HepG2 (cell line): ENCODE measurements around the gene CCDC88C. TPM values are rescaled to one million over a fixed set of nuclear protein-coding genes. Genes with fewer than 3 reads are reported as not detected.

Experiments
- BHLHE40 ChIP-seq: IDR thresholded peaks from 2 replicates; pipeline ENCODE4 v1.6.1; 2011; ENCODE audit warnings: low read length, improper control_type of control experiment
- ETV5 ChIP-seq: IDR thresholded peaks from 2 replicates; pipeline ENCODE4 v1.6.1; 2018; ENCODE audit warnings: missing biosample characterization, missing genetic modification reagents, inconsistent platforms, borderline replicate concordance
- ETV6 ChIP-seq: sonication (generic); formaldehyde crosslinking; conservative IDR thresholded peaks from 2 replicates; pipeline ENCODE4 v1.4.0; 2020; ENCODE audit warnings: missing genetic modification reagents
- FOXP4 ChIP-seq: sonication (generic); formaldehyde crosslinking; IDR thresholded peaks from 2 replicates; pipeline ENCODE4 v1.4.0; 2020; ENCODE audit warnings: missing genetic modification reagents
- JARID2 ChIP-seq: sonication (generic); formaldehyde crosslinking; IDR thresholded peaks from 2 replicates; pipeline ENCODE4 v1.8.1; 2023; ENCODE audit warnings: missing genetic modification reagents, inconsistent platforms; ENCODE audit not compliant: insufficient replicate concordance
- KDM5A ChIP-seq: fragments of 200-600 bp; sonication (generic); IDR thresholded peaks from 2 replicates; pipeline ENCODE4 v1.7.0; 2018; ENCODE audit warnings: antibody characterized with exemption, mild to moderate bottlenecking, low read length, borderline replicate concordance
- MTF2 ChIP-seq: sonication (generic); formaldehyde crosslinking; IDR thresholded peaks from 2 replicates; pipeline ENCODE4 v1.5.0; 2020; ENCODE audit warnings: missing genetic modification reagents, borderline replicate concordance
- NFE2 ChIP-seq: sonication (generic); formaldehyde crosslinking; IDR thresholded peaks from 2 replicates; pipeline ENCODE4 v1.4.0; 2020; ENCODE audit warnings: missing genetic modification reagents
- NFIB ChIP-seq: sonication (generic); formaldehyde crosslinking; IDR thresholded peaks from 2 replicates; pipeline ENCODE4 v1.9.0; 2021; ENCODE audit warnings: missing genetic modification reagents, mild to moderate bottlenecking, borderline replicate concordance
- NFIC ChIP-seq: IDR thresholded peaks from 2 replicates; pipeline ENCODE4 v1.6.1; 2012; ENCODE audit warnings: mild to moderate bottlenecking, low read length, inconsistent platforms
- PHF8 ChIP-seq: sonication (generic); formaldehyde crosslinking; IDR thresholded peaks from 2 replicates; pipeline ENCODE4 v1.5.0; 2020; ENCODE audit warnings: missing genetic modification reagents
- PRDM4 ChIP-seq: sonication (generic); formaldehyde crosslinking; IDR thresholded peaks from 2 replicates; pipeline ENCODE4 v1.9.0; 2021; ENCODE audit warnings: missing genetic modification reagents, borderline replicate concordance
- PRMT3 ChIP-seq: sonication (generic); formaldehyde crosslinking; IDR thresholded peaks from 2 replicates; pipeline ENCODE4 v1.8.1; 2022; ENCODE audit warnings: low read depth, mild to moderate bottlenecking, moderate library complexity, missing genetic modification reagents, borderline replicate concordance
- RAD21 ChIP-seq: fragments of 450-650 bp; formaldehyde crosslinking; IDR thresholded peaks from 2 replicates; pipeline ENCODE4 v1.5.0; 2020; ENCODE audit warnings: mild to moderate bottlenecking
- XBP1 ChIP-seq: sonication (generic); formaldehyde crosslinking; IDR thresholded peaks from 2 replicates; pipeline ENCODE4 v1.5.0; 2020; ENCODE audit warnings: missing genetic modification reagents
- ZFP82 ChIP-seq: sonication (generic); formaldehyde crosslinking; IDR thresholded peaks from 2 replicates; pipeline ENCODE4 v1.5.1; 2020; ENCODE audit warnings: mild to moderate bottlenecking, missing genetic modification reagents, borderline replicate concordance
- ZNF17 ChIP-seq: sonication (generic); formaldehyde crosslinking; IDR thresholded peaks from 2 replicates; pipeline ENCODE4 v1.5.0; 2020; ENCODE audit warnings: mild to moderate bottlenecking, missing genetic modification reagents
- ZNF468 ChIP-seq: sonication (generic); formaldehyde crosslinking; IDR thresholded peaks from 2 replicates; pipeline ENCODE4 v1.8.0; 2022; ENCODE audit warnings: mild to moderate bottlenecking, moderate library complexity, missing genetic modification reagents
- ZNF839 ChIP-seq: sonication (generic); formaldehyde crosslinking; IDR thresholded peaks from 2 replicates; pipeline ENCODE4 v1.4.0; 2020; ENCODE audit warnings: missing genetic modification reagents, mild to moderate bottlenecking, borderline replicate concordance
- ZNF883 ChIP-seq: sonication (generic); formaldehyde crosslinking; IDR thresholded peaks from 2 replicates; pipeline ENCODE4 v1.5.1; 2020; ENCODE audit warnings: mild to moderate bottlenecking, missing genetic modification reagents; ENCODE audit errors: not compliant biosample characterization
- ZSCAN21 ChIP-seq: sonication (generic); formaldehyde crosslinking; IDR thresholded peaks from 2 replicates; pipeline ENCODE4 v1.8.0; 2022; ENCODE audit warnings: mild to moderate bottlenecking, missing genetic modification reagents, moderate library complexity, borderline replicate concordance
- polyA plus RNA-seq, 8 experiments: library from polyadenylated mRNA; depleted of rRNA in 3 of 8; stranded (reverse) in 7 of 8; unstranded in 1 of 8; fragments of >200 nt; fragmentation: Illumina TruSeq in 4 of 8; extraction: Trizol in 4 of 8; gene quantifications; 2 replicates each; pipeline versions ENCODE4 v1.2.1 to v1.2.3, GENCODE V29; 2011 to 2016; ENCODE audit warnings: low read depth in 4 of 8, missing spikeins in 1 of 8, mixed read lengths in 1 of 8; ENCODE audit not compliant: insufficient read depth in 1 of 8
- total RNA-seq, 5 experiments: library from RNA; depleted of rRNA; stranded (reverse); fragments of >200 nt; fragmentation: Illumina TruSeq; extraction: Trizol; gene quantifications; 2 replicates each; pipeline ENCODE4 v1.2.3, GENCODE V29; 2016; ENCODE audit warnings: low read depth in 1 of 5
- TF ChIP-seq, protein P1 (sequence below): sonication (generic); formaldehyde crosslinking; IDR thresholded peaks from 2 replicates; pipeline ENCODE4 v1.5.0; 2020; ENCODE audit warnings: missing genetic modification reagents

CCDC88C gene
- total and polyA plus RNA-seq, 2 of the 13 experiments (the other 11 are each of a cell fraction or from before 2014, with no cell fraction given) = 3.6 to 11.7 TPM

DNA sequence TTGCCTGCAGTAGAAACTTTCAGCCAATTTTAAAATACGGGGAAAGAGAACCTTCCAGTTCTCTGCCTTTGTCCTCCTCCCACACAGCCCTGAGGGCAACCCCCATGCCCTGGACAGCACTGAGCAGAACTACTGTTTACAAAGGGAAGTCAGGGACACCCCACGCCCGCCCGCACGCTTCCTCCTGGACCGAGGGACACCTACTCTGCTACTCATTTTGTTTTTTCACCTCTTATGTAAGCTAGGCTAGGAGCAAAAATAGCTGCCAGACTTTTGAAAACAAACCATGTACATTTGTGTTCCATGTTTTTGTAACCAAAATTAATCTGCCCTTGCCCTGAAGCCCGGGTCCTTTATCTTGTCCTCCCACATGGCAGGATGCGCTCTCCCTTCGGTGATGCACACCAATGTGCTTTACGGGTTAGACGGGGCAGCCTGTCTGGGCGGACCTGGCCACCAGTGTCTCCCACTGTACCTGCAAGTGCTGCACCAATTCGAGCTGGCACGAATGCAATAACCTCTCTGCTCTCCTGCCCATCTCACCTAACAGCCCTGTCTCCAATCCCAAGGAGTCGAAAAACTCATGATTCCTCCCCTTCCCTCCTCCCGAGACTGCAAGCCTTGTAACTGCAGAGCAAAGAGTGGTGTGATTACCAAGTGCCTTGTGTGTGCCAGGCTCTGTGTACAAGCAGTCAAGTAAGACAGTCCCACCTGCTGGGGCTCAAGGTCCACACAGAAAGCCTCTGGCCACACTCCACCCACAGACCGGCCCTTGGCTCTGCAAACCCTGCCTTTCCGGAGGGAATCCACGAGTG is 85.2 kb downstream of the CCDC88C start (continued):
- TF ChIP-seq, protein P1, sequence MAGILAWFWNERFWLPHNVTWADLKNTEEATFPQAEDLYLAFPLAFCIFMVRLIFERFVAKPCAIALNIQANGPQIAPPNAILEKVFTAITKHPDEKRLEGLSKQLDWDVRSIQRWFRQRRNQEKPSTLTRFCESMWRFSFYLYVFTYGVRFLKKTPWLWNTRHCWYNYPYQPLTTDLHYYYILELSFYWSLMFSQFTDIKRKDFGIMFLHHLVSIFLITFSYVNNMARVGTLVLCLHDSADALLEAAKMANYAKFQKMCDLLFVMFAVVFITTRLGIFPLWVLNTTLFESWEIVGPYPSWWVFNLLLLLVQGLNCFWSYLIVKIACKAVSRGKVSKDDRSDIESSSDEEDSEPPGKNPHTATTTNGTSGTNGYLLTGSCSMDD (CRISPR knock-in tag) = no peak
- no peak for TF ChIP-seq BHLHE40
- TF ChIP-seq ETV5 = peak; percentile 9; the same call in 1 of the 2 replicates
- TF ChIP-seq ZSCAN21 (CRISPR knock-in tag) = no peak
- TF ChIP-seq MTF2 (CRISPR knock-in tag) = no peak
- TF ChIP-seq NFE2 = no peak
- peak; percentile 15 for TF ChIP-seq ZNF883
- no peak for TF ChIP-seq NFIC
- TF ChIP-seq JARID2 (CRISPR knock-in tag) = no peak
- TF ChIP-seq RAD21 (CRISPR knock-in tag) = no peak
- no peak for TF ChIP-seq ETV6 (CRISPR knock-in tag)
- no peak for TF ChIP-seq NFIB
- TF ChIP-seq PRMT3 = no peak
- TF ChIP-seq XBP1 = no peak
- TF ChIP-seq ZNF839 = no peak
- TF ChIP-seq ZFP82 (CRISPR knock-in tag) = no peak
- TF ChIP-seq ZNF468 (CRISPR knock-in tag) = no peak
- no peak for TF ChIP-seq KDM5A
- no peak for TF ChIP-seq PHF8 (CRISPR knock-in tag)
- TF ChIP-seq ZNF17 (CRISPR knock-in tag) = no peak
- TF ChIP-seq PRDM4 (CRISPR knock-in tag) = no peak
- TF ChIP-seq FOXP4 (CRISPR knock-in tag) = peak; percentile 26; the same call in 1 of the 2 replicates
